Activated CD8-positive, alpha-beta memory T cell treated with anti-CD3 and anti-CD28 coated beads for 24 hours (primary cell): ENCODE measurements around the gene WNT10A.
A peak's percentile ranks its signal among the peaks of the same experiment; 100 is the strongest.

ENCODE experiments used
- DNase-seq: peaks from one replicate; pipeline ENCODE4 v3.0.0-alpha.2; 2020

WNT10A gene

GRCh38 chr2:218878926-218879761 is 1.5 kb upstream of the WNT10A start:
- DNase-seq = no peak

- DNase-seq = no peak
These were observed 913 bp upstream of the WNT10A start for GRCh38 chr2:218879776-218880101.

GRCh38 chr2:218880859-218881594 is 375 bp downstream of the WNT10A start:
- DNase-seq = peak; percentile 70

GRCh38 chr2:218881744-218882460 is 1.2 kb downstream of the WNT10A start:
- DNase-seq = no peak

GRCh38 chr2:218882461-218882816 is 1.8 kb downstream of the WNT10A start:
- DNase-seq = no peak

GRCh38 chr2:218882866-218883366 is 2.3 kb downstream of the WNT10A start:
- DNase-seq = peak; percentile 68

GRCh38 chr2:218883491-218884490 is 3.1 kb downstream of the WNT10A start:
- DNase-seq = peak; percentile 76

GRCh38 chr2:218884519-218884918 is 3.9 kb downstream of the WNT10A start:
- no peak for DNase-seq

GRCh38 chr2:218885981-218886947 is 5.6 kb downstream of the WNT10A start:
- DNase-seq = no peak

GRCh38 chr2:218887079-218887478 is 6.4 kb downstream of the WNT10A start:
- no peak for DNase-seq

GRCh38 chr2:218888341-218888740 is 7.7 kb downstream of the WNT10A start:
- no peak for DNase-seq

GRCh38 chr2:218889937-218890336 is 9.3 kb downstream of the WNT10A start:
- no peak for DNase-seq

GRCh38 chr2:218890369-218890768 is 9.7 kb downstream of the WNT10A start:
- no peak for DNase-seq

- DNase-seq = no peak
These were observed 10.9 kb downstream of the WNT10A start for GRCh38 chr2:218891275-218892135.

- peak; percentile 91 for DNase-seq
These were observed 12.2 kb downstream of the WNT10A start for GRCh38 chr2:218892693-218893348.

GRCh38 chr2:218893349-218894150 is 12.9 kb downstream of the WNT10A start:
- DNase-seq = no peak

GRCh38 chr2:218894151-218894879 is 13.7 kb downstream of the WNT10A start:
- DNase-seq = no peak

GRCh38 chr2:218894880-218895157 is 14.2 kb downstream of the WNT10A start:
- no peak for DNase-seq
